IMR-90 (cell line): Measurements from ENCODE around the gene KIF13A. TPM values are rescaled to one million over a fixed set of nuclear protein-coding genes. Genes with fewer than 3 reads are reported as not detected.

Experiments used
- ATAC-seq: fragments of 200-7000 bp; cut with Tn5 transposase; 2 replicates; pipeline ENCODE4 v1.9.1; 2020; ENCODE audit warnings: low read depth, mild to moderate bottlenecking, moderate library complexity
- BruUV-seq: library from RNA; stranded (reverse); fragments of 400-500 nt; replicated peaks from 2 replicates; lab custom pipeline; 2021; lab: Mats Ljungman, UMichigan
- CTCF ChIA-PET: fragments of 300-600 bp; formaldehyde crosslinking; extraction: SDS; loops from one replicate; lab custom pipeline; 2021; ENCODE audit warnings: antibody characterized with exemption; lab: Yijun Ruan, JAX
- POLR2A ChIA-PET: fragments of 300-600 bp; sonication (Branson Sonifier 250); formaldehyde crosslinking; loops from one replicate; lab custom pipeline; 2022; ENCODE audit warnings: antibody characterized with exemption; ENCODE audit not compliant: unreplicated experiment; lab: Charles Lee
- DNase-seq: peaks from one replicate; pipeline ENCODE4 v3.0.0; 2013
- H2AFZ ChIP-seq: replicated peaks from 2 replicates; pipeline ENCODE3; 2013; ENCODE audit warnings: low read length, mild to moderate bottlenecking; ENCODE audit not compliant: poor library complexity
- H2AK5ac ChIP-seq: 2 replicates; pipeline ENCODE4 v1.6.1; 2013; ENCODE audit warnings: low read depth, low read length, inconsistent platforms
- H2AK9ac ChIP-seq: replicated peaks from 2 replicates; pipeline ENCODE3; 2013; ENCODE audit warnings: mild to moderate bottlenecking, low read depth, low read length, moderate library complexity; ENCODE audit not compliant: poor library complexity
- H2BK120ac ChIP-seq: 2 replicates; pipeline ENCODE4 v1.6.1; 2013; ENCODE audit warnings: low read depth, low read length, inconsistent platforms
- H2BK15ac ChIP-seq: 3 replicates; pipeline ENCODE4 v1.6.1; 2013; ENCODE audit warnings: low read depth, low read length, inconsistent platforms
- H2BK20ac ChIP-seq: 2 replicates; pipeline ENCODE4 v1.6.1; 2013; ENCODE audit warnings: low read depth, mild to moderate bottlenecking, inconsistent platforms, low read length, moderate library complexity
- H2BK5ac ChIP-seq: 2 replicates; pipeline ENCODE4 v1.6.1; 2013; ENCODE audit warnings: mild to moderate bottlenecking, low read depth, low read length, inconsistent platforms; ENCODE audit not compliant: poor library complexity, severe bottlenecking
- H3K14ac ChIP-seq: replicated peaks from 2 replicates; pipeline ENCODE4 v1.6.1; 2013; ENCODE audit warnings: low read depth, low read length, inconsistent platforms
- H3K18ac ChIP-seq: 2 replicates; pipeline ENCODE4 v1.6.1; 2013; ENCODE audit warnings: low read depth, low read length, control low read depth
- H3K23ac ChIP-seq: 2 replicates; pipeline ENCODE4 v1.6.1; 2013; ENCODE audit warnings: low read depth, low read length, inconsistent platforms
- H3K27ac ChIP-seq: 2 replicates; pipeline ENCODE4 v1.5.1; 2013; ENCODE audit warnings: mild to moderate bottlenecking, control low read depth, low read length; ENCODE audit not compliant: insufficient read depth
- H3K27me3 ChIP-seq: 2 replicates; pipeline ENCODE4 v1.6.1; 2013; ENCODE audit warnings: low read length; ENCODE audit not compliant: control insufficient read depth, insufficient read depth
- H3K36me3 ChIP-seq: 2 replicates; pipeline ENCODE4 v1.6.1; 2013; ENCODE audit warnings: low read length, mixed read lengths; ENCODE audit not compliant: control insufficient read depth, insufficient read depth
- H3K4ac ChIP-seq: 2 replicates; pipeline ENCODE4 v1.6.1; 2013; ENCODE audit warnings: low read depth, low read length, inconsistent platforms
- H3K4me1 ChIP-seq: 2 replicates; pipeline ENCODE4 v1.6.1; 2013; ENCODE audit warnings: low read length, mixed read lengths; ENCODE audit not compliant: control insufficient read depth, insufficient read depth
- H3K4me2 ChIP-seq: 2 replicates; pipeline ENCODE4 v1.6.1; 2013; ENCODE audit warnings: low read depth, mild to moderate bottlenecking, control low read depth, low read length, moderate library complexity
- H3K4me3 ChIP-seq: 2 replicates; pipeline ENCODE4 v1.5.1; 2013; ENCODE audit warnings: low read depth, mild to moderate bottlenecking, control low read depth, low read length, moderate library complexity; ENCODE audit not compliant: insufficient read depth
- H3K56ac ChIP-seq: 2 replicates; pipeline ENCODE4 v1.6.1; 2013; ENCODE audit warnings: low read length, inconsistent platforms; ENCODE audit not compliant: insufficient read depth; ENCODE audit errors: extremely low read depth
- H3K79me1 ChIP-seq, 2 experiments: 2 replicates each; pipeline ENCODE4 v1.6.1; 2013; ENCODE audit warnings: low read length in 2 of 2, inconsistent platforms in 1 of 2, low read depth in 1 of 2
- H3K9ac ChIP-seq: 2 replicates; pipeline ENCODE4 v1.6.1; 2013; ENCODE audit warnings: low read depth, low read length, control low read depth
- H3K9me1 ChIP-seq: 2 replicates; pipeline ENCODE4 v1.6.1; 2013; ENCODE audit warnings: low read length, inconsistent platforms; ENCODE audit not compliant: insufficient read depth
- H3K9me3 ChIP-seq: 2 replicates; pipeline ENCODE4 v1.6.1; 2013; ENCODE audit warnings: low read length; ENCODE audit not compliant: control insufficient read depth, insufficient read depth
- H4K20me1 ChIP-seq: 2 replicates; pipeline ENCODE4 v1.6.1; 2013; ENCODE audit warnings: low read length, inconsistent platforms; ENCODE audit not compliant: insufficient read depth
- H4K5ac ChIP-seq: 2 replicates; pipeline ENCODE4 v1.6.1; 2013; ENCODE audit warnings: mild to moderate bottlenecking, low read depth, low read length, control low read depth
- H4K8ac ChIP-seq, 2 experiments: 2 replicates each; pipeline ENCODE4 v1.6.1; 2013; ENCODE audit warnings: low read depth in 2 of 2, low read length in 2 of 2, control low read depth in 1 of 2, inconsistent platforms in 1 of 2
- H4K91ac ChIP-seq: 2 replicates; pipeline ENCODE4 v1.6.1; 2013; ENCODE audit warnings: low read depth, low read length, inconsistent platforms; ENCODE audit not compliant: insufficient read depth
- BHLHE40 ChIP-seq: fragments of 150-350 bp; IDR thresholded peaks from 2 replicates; pipeline ENCODE4 v1.6.1; 2016; ENCODE audit warnings: mild to moderate bottlenecking, low read depth, low read length
- CEBPB ChIP-seq: IDR thresholded peaks from 2 replicates; pipeline ENCODE4 v1.6.1; 2012; ENCODE audit warnings: low read depth, low read length, improper control_type of control experiment
- CHD1 ChIP-seq: IDR thresholded peaks from 2 replicates; pipeline ENCODE4 v1.6.1; 2012; ENCODE audit warnings: low read depth, low read length, improper control_type of control experiment
- FOS ChIP-seq: fragments of 150-350 bp; IDR thresholded peaks from 2 replicates; pipeline ENCODE4 v1.6.1; 2016; ENCODE audit warnings: low read depth, low read length
- POLR2A ChIP-seq: IDR thresholded peaks from 2 replicates; pipeline ENCODE4 v1.6.1; 2012; ENCODE audit warnings: mild to moderate bottlenecking, low read depth, low read length
- RCOR1 ChIP-seq: IDR thresholded peaks from 2 replicates; pipeline ENCODE4 v1.6.1; 2012; ENCODE audit warnings: mild to moderate bottlenecking, low read length, improper control_type of control experiment; ENCODE audit not compliant: insufficient replicate concordance
- SMC3 ChIP-seq: fragments of 150-350 bp; IDR thresholded peaks from 2 replicates; pipeline ENCODE4 v1.6.1; 2016; ENCODE audit warnings: low read depth, mild to moderate bottlenecking, antibody characterized with exemption, low read length, moderate library complexity
- WGBS, 2 experiments: methylation state at CpG; one replicate each; pipeline versions ENCODE4 v1.1.5 to v1.1.7; 2013; ENCODE audit warnings: missing lambda C conversion rate in 2 of 2; ENCODE audit not compliant: insufficient read length in 1 of 2; ENCODE audit errors: extremely low coverage in 2 of 2; 5-methylcytosine and 5-hydroxymethylcytosine counted together
- dilution Hi-C: fragments of 300-500 bp; cut with HindIII; formaldehyde crosslinking; loops from one replicate; pipeline ENCODE4 v1.14.3; 2018; ENCODE audit warnings: low sequenced_read_pairs; ENCODE audit not compliant: unreplicated experiment
- in situ Hi-C: fragments of 300-500 bp; cut with MboI; formaldehyde crosslinking; loops from 3 replicates; pipeline ENCODE4 v1.14.3; 2019; ENCODE audit warnings: low sequenced_read_pairs, inconsistent platforms, mixed read lengths
- intact Hi-C: fragments of 100-400 bp; cut with micrococcal nuclease; formaldehyde crosslinking; loops from 2 replicates; pipeline ENCODE4 v1.10.0; 2022
- polyA plus RNA-seq, 3 experiments: library from polyadenylated mRNA; depleted of rRNA; stranded (reverse); fragments of >200 nt; gene quantifications; 2 replicates each; pipeline ENCODE4 v1.2.3, GENCODE V29; 2012; ENCODE audit warnings: low replicate concordance in 1 of 3
- total RNA-seq: library from RNA; depleted of rRNA; stranded (reverse); fragments of >200 nt; gene quantifications from 2 replicates; pipeline ENCODE4 v1.2.3, GENCODE V29; 2012
- TF ChIP-seq, protein P1 (sequence below): conservative IDR thresholded peaks from 2 replicates; pipeline ENCODE4 v1.5.1; 2012; ENCODE audit warnings: mild to moderate bottlenecking, low read depth, low read length, improper control_type of control experiment
- TF ChIP-seq, protein P2 (sequence below): fragments of 150-350 bp; IDR thresholded peaks from 2 replicates; pipeline ENCODE4 v1.6.1; 2017; ENCODE audit warnings: mild to moderate bottlenecking, antibody characterized with exemption, low read length, low read depth
- TF ChIP-seq, protein P3 (sequence below): fragments of 150-350 bp; IDR thresholded peaks from 2 replicates; pipeline ENCODE4 v1.6.1; 2016; ENCODE audit warnings: low read depth, mild to moderate bottlenecking, low read length, moderate library complexity, borderline replicate concordance

KIF13A gene
- total and polyA plus RNA-seq, 2 of the 4 experiments (the other 2 are of a cell fraction): 23.3 to 51.8 TPM

DNA sequence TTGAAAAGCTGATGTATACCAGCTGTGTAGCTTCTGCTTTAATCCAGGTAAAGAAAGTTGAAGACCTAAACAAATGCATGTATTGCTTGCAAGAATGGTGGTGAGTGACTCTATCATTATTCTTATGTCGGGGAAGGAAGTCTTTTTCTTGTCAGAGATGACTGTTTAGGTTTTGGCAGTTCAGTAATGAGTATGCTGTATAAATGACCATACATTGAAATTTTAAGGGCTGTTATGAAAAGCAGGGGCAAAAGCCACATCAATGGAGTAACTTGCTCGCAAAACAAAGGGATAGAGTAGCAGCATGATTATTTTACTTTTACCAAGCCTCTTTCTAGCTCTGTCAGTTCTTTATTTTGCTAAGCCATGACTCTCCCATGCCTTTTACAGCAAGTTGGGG lies 224.8 kb downstream of the KIF13A start:
- BruUV-seq: no TSS peak
- no peak overlapping the region for H3K18ac ChIP-seq
- no peak overlapping the region for H3K27ac ChIP-seq
- H2BK15ac ChIP-seq: no peak overlapping the region
- no peak overlapping the region for H2BK5ac ChIP-seq
- ChIA-PET POLR2A (no interaction called here), CTCF (no interaction called here)
- H3K14ac ChIP-seq: no peak overlapping the region
- H4K91ac ChIP-seq: no peak overlapping the region
- TF ChIP-seq CHD1 (no peak), RCOR1 (no peak), POLR2A (no peak), CEBPB (no peak), BHLHE40 (no peak), FOS (no peak), SMC3 (no peak)
- TF ChIP-seq, protein P1, sequence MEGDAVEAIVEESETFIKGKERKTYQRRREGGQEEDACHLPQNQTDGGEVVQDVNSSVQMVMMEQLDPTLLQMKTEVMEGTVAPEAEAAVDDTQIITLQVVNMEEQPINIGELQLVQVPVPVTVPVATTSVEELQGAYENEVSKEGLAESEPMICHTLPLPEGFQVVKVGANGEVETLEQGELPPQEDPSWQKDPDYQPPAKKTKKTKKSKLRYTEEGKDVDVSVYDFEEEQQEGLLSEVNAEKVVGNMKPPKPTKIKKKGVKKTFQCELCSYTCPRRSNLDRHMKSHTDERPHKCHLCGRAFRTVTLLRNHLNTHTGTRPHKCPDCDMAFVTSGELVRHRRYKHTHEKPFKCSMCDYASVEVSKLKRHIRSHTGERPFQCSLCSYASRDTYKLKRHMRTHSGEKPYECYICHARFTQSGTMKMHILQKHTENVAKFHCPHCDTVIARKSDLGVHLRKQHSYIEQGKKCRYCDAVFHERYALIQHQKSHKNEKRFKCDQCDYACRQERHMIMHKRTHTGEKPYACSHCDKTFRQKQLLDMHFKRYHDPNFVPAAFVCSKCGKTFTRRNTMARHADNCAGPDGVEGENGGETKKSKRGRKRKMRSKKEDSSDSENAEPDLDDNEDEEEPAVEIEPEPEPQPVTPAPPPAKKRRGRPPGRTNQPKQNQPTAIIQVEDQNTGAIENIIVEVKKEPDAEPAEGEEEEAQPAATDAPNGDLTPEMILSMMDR: no peak
- TF ChIP-seq, protein P2, sequence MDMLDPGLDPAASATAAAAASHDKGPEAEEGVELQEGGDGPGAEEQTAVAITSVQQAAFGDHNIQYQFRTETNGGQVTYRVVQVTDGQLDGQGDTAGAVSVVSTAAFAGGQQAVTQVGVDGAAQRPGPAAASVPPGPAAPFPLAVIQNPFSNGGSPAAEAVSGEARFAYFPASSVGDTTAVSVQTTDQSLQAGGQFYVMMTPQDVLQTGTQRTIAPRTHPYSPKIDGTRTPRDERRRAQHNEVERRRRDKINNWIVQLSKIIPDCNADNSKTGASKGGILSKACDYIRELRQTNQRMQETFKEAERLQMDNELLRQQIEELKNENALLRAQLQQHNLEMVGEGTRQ: no peak
- TF ChIP-seq, protein P3, sequence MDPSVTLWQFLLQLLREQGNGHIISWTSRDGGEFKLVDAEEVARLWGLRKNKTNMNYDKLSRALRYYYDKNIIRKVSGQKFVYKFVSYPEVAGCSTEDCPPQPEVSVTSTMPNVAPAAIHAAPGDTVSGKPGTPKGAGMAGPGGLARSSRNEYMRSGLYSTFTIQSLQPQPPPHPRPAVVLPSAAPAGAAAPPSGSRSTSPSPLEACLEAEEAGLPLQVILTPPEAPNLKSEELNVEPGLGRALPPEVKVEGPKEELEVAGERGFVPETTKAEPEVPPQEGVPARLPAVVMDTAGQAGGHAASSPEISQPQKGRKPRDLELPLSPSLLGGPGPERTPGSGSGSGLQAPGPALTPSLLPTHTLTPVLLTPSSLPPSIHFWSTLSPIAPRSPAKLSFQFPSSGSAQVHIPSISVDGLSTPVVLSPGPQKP: no peak
- H4K20me1 ChIP-seq: no peaks in the 10 kb centered on the region
- no peak overlapping the region for H3K23ac ChIP-seq
- H3K4me1 ChIP-seq: no peaks in the 10 kb centered on the region
- no peak overlapping the region for H3K4me2 ChIP-seq
- no peak overlapping the region for H3K4ac ChIP-seq
- no peak overlapping the region for H2BK120ac ChIP-seq
- no peak overlapping the region for H3K56ac ChIP-seq
- ATAC-seq (no peak), DNase-seq (no peak)
- H2AFZ ChIP-seq: no peak overlapping the region
- H2AK5ac ChIP-seq: no peak overlapping the region
- H3K9ac ChIP-seq: no peak overlapping the region
- dilution Hi-C loops: no loop called here
- in situ Hi-C loops: no loop called here
- peaks cover 10% of the 10 kb centered on the region for H3K9me1 ChIP-seq
- intact Hi-C loops: no loop called here
- H3K9me3 ChIP-seq: no peaks in the 10 kb centered on the region
- H3K36me3 ChIP-seq: peaks cover 24% of the 10 kb centered on the region
- H3K79me1 ChIP-seq: peaks cover 0 to 10% of the 10 kb centered on the region in 2 experiments; a peak in 2 of 4 replicates
- no peak overlapping the region for H4K5ac ChIP-seq
- H2AK9ac ChIP-seq: no peak overlapping the region
- no peak overlapping the region for H4K8ac ChIP-seq
- H2BK20ac ChIP-seq: no peak overlapping the region
- no peak overlapping the region for H3K4me3 ChIP-seq
- H3K27me3 ChIP-seq: no peaks in the 10 kb centered on the region
- WGBS, 2 experiments: 86% methylated on average over 1 of the region's 2 CpGs; no CpG with 5 or more reads in 1 of the 2 experiments
